Bronchial epithelial cell (primary cell): ENCODE measurements around the gene NDUFAF5. TPM values are rescaled to one million over a fixed set of nuclear protein-coding genes. Genes with fewer than 3 reads are reported as not detected.
"Not testable (repeated sequence)": the region's sequence is repeated elsewhere in the genome, so short reads cannot be mapped to it uniquely, and the experiment has no call there.

Experiments
- DNase-seq: peaks from one replicate; pipeline ENCODE4 v3.0.0-alpha.2; 2010; ENCODE audit warnings: low read depth
- FAIRE-seq: peaks from 2 replicates; lab custom pipeline; 2011; peaks lifted over from hg19 to GRCh38; lab: Jason Lieb, UNC
- H3K27me3 ChIP-seq: 2 replicates; pipeline ENCODE4 v1.5.1; 2011; ENCODE audit warnings: low read length; ENCODE audit not compliant: control insufficient read depth, insufficient read depth
- H3K36me3 ChIP-seq: 2 replicates; pipeline ENCODE4 v1.5.1; 2011; ENCODE audit warnings: low read length; ENCODE audit not compliant: control insufficient read depth, insufficient read depth
- H3K4me3 ChIP-seq: 2 replicates; pipeline ENCODE4 v1.5.1; 2011; ENCODE audit warnings: mild to moderate bottlenecking, low read depth, low read length, control low read depth
- CTCF ChIP-seq: IDR thresholded peaks from 2 replicates; pipeline ENCODE4 v1.5.1; 2011; ENCODE audit warnings: mild to moderate bottlenecking, moderate library complexity, low read length, control low read depth, inconsistent platforms; ENCODE audit not compliant: insufficient read depth, severe bottlenecking
- total RNA-seq: library from RNA; depleted of rRNA; stranded (reverse); fragments of >200 nt; gene quantifications from 2 replicates; pipeline ENCODE4 v1.2.1, GENCODE V29; 2014

NDUFAF5 gene
- total RNA-seq, 1 donor from 2014 or later, result 15.0 TPM

DNA sequence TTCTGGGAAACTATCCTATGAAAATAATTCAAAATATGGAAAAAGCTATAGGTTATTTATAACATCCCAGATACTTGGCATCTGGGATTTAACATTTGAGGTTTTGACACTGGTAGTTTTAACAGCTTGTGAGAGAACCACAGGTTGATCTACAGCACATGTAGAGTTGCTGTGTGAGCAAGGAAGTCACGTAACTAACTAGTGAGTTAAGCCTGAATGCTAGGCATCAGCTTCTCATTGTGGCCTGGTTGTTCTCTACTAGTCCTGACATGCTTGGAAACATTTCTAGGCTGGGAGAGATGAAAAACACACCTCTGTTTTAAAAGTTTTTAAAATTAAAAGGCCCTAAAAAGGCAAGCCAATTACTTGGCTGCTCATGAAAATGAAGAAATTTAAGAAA, 28.3 kb upstream of the NDUFAF5 start:
- TF ChIP-seq CTCF, result no peak
- Histone ChIP-seq H3K27me3 (no peaks in the 10 kb centered on the region), H3K36me3 (no peaks in the 10 kb centered on the region), H3K4me3 (no peak overlapping the region)
- DNase-seq (peak; percentile 62), FAIRE-seq (no peak)

- Histone ChIP-seq H3K27me3 (no peaks in the 10 kb centered on the region), H3K4me3 (no peak overlapping the region), H3K36me3 (no peaks in the 10 kb centered on the region)
- TF ChIP-seq CTCF, result no peak
- FAIRE-seq (no peak), DNase-seq (no peak)
Measured at GRCh38 chr20:13758884-13759283, 25.9 kb upstream of the NDUFAF5 start.

GRCh38 chr20:13760451-13760946, 24.3 kb upstream of the NDUFAF5 start:
- DNase-seq, FAIRE-seq, H3K4me3 ChIP-seq, H3K27me3 ChIP-seq, H3K36me3 ChIP-seq: not testable (repeated sequence)

DNA sequence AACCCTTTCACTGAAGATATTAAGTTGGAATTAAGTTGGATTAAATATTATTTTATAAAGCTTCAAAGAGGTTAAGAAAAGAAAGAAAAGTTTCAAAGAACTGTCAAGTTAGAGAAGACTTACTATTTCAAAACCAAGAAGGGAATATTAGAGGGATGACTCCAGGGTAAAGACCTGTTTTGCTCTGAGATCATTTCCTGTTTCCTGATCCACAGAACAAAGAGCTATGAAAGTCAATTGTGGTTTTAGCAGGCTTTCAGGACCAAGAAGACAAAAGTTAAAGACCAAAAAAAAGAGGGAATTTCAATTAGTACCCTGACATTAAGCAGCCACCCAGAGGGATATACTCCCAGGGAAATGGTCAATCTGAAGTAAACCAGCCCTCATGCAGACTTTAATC, 19.5 kb upstream of the NDUFAF5 start:
- Histone ChIP-seq H3K4me3 (no peak overlapping the region), H3K27me3 (no peaks in the 10 kb centered on the region), H3K36me3 (peaks cover 10% of the 10 kb centered on the region)
- no peak for TF ChIP-seq CTCF
- DNase-seq (peak; percentile 66), FAIRE-seq (no peak)

- Histone ChIP-seq H3K27me3 (no peaks in the 10 kb centered on the region), H3K4me3 (no peak overlapping the region), H3K36me3 (peaks cover 10% of the 10 kb centered on the region)
- no peak for TF ChIP-seq CTCF
- FAIRE-seq (no peak), DNase-seq (no peak)
Measured at GRCh38 chr20:13765868-13766416, 18.9 kb upstream of the NDUFAF5 start.

DNA sequence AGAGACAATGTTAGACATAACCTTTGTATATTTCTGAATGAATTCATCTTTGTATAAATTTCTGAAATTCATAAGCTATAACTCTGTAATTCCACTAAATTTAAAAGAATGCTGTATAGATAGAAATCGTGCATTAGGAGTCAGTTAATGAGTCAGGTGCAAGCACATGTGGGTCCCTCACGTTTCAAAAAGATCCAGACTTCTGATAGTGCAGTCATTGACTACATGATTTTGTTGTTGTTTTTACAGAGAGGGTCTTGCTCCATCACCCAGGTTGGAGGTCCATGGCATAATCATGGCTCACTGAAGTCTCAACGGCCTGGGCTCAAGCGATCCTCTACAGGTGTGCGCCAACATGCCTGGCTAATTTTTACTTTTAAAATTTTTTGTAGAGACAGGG, 14.7 kb upstream of the NDUFAF5 start:
- Histone ChIP-seq H3K27me3 (no peaks in the 10 kb centered on the region), H3K36me3 (peaks cover 7% of the 10 kb centered on the region), H3K4me3 (no peak overlapping the region)
- FAIRE-seq, result no peak
- DNase-seq, result no peak
- no peak for TF ChIP-seq CTCF
